ENCODE results near the gene KCNG3.

The KCNG3 gene, protein sequence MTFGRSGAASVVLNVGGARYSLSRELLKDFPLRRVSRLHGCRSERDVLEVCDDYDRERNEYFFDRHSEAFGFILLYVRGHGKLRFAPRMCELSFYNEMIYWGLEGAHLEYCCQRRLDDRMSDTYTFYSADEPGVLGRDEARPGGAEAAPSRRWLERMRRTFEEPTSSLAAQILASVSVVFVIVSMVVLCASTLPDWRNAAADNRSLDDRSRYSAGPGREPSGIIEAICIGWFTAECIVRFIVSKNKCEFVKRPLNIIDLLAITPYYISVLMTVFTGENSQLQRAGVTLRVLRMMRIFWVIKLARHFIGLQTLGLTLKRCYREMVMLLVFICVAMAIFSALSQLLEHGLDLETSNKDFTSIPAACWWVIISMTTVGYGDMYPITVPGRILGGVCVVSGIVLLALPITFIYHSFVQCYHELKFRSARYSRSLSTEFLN

DNA sequence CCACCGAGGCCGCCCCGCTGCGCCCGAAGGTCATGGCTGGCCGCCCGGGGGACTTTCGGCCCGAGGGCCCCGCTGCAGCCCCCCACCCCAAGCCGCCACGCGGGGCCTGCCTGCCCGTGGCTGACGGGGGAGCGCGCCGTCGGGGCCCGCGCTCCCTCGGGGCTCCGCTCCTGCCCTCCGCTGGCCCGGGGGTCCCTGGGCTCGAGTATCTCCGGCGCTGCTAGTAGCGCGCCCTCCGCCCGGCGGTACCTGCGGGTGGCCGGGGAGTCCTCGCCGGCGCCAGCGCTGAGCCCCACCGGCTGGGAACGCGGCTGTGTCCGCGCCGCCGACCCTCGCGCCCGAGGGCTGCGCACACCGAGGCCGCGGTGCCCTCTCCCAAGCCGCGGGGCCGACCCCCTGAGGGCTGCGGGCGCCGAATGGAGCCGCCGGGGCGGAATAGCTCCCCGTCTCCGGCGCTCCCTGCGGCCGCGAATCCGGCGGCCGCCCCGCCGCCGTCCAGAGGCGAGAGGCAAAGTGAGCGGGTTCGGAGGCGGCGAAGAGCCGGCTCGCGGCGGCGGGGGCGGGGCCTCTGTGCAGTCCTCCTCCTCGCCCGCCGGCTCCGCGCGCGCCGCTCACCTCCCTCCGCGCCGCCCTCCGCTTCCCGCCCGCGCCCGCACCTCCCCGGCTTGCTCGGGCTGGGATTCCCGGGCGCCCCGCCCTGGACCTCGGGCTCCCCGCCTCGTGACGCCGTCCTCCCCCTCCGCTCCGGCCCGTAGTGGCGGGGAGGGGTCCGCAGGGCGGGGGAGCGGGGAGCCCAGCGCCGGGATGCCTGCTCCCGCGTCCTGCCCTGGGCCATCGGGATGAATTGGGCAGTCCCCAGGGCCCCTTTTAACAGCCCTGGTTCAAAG lies at the start of gene KCNG3:
KCNG3 (minus strand) TSS at position 515 of the 887 bp plus-strand sequence; CDS start at position 34, 481 bp downstream.
- DNase-seq (ENCODE audit: low read depth) = peak; percentile 67

DNA sequence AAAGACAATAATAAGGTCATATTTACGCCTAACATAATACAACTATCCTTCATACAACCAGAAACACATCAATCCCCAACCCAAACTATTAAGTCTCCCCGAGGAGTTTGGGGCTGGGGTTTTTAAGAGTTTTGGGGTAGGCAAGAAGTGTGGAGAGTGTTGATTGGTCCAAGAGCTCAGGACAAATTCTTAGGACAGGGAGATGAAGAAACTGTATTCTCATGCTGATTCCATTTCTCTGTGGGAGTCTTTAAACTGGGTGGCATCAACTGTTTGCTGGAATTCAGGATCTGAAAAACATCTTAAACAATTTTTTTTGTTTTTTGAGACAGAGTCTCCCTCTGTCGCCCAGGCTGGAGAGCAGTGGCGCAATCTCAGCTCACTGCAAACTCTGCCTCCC lies 49.1 kb upstream of the KCNG3 start:
- DNase-seq (ENCODE audit: low read depth) = no peak

DNA sequence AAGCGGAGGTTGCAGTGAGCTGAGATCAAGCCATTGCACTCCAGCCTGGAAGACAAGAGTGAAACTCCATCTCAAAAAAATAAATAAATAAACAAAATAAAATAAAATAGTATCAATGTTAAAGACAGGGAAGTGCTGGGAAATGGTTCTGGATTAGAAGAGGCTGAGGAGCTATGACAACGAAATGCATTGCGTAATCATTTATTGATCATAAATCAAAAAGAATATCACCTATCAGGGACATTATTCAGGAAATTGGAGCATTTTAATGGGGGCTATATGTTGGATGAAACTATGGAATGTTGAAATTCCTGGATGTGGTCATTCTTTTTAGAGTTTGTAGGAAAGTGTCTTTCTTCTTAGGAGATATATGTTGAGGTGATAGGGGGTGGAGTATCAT lies 43.7 kb upstream of the KCNG3 start:
- no peak for DNase-seq (ENCODE audit: low read depth)

DNA sequence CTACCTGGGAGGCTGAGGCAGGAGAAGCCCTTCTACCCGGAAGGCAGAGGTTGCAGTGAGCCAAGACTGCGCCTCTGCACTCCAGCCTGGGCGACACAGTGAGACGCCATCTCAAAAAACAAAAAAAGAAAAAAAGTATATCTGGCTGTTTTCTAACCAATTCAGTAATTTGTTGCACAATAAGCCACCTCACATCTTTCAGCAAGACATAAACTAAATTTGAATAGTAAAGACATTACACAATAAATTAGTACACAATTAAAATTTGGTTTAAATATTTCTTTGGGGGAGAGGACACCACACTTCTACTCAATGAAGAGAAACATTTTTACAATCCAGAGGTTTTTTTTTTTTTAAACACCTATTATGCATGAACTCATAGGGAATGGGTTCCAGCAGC lies 38.6 kb upstream of the KCNG3 start:
- no peak for DNase-seq (ENCODE audit: low read depth)

DNA sequence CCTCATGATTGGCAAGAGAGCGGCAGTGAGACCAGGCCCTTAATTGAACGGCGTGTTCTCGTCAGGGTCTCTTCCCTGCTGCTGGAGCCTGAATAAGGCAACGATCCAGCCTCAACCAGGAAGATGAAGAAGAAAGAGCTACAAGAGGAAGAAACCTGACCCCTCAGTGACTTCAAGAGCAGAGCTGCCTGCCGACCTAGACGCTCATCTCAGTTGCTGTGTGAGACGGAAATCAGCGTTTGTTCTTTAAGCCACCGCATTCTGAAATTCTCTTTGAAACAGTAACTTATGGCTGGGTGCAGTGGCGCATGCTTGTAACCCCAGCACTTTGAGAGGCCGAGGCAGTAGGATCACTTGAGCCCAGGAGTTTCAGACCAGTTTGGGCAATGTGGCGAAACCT lies 29.6 kb upstream of the KCNG3 start:
- peak; percentile 26 for DNase-seq (ENCODE audit: low read depth)

DNA sequence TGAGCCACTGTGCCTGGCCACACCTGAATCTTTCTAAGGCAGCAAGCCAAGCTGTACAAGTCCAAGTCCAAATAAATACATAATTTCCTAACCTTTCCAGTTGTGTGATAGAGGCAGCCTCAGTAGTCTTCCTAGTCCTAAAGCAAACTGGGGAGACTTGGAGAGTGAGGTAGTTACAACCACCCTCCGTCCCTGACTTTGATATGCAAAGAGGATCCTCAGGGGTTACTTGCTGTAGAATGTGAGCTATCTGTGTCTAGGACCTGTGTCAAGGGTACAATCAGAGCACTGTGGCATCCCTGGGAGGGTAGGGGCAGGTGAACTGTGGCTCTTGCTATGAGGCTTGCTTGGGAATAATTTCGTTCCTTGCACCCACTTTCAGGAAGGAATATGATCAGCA lies 28.3 kb upstream of the KCNG3 start:
- DNase-seq (ENCODE audit: low read depth) = no peak

DNA sequence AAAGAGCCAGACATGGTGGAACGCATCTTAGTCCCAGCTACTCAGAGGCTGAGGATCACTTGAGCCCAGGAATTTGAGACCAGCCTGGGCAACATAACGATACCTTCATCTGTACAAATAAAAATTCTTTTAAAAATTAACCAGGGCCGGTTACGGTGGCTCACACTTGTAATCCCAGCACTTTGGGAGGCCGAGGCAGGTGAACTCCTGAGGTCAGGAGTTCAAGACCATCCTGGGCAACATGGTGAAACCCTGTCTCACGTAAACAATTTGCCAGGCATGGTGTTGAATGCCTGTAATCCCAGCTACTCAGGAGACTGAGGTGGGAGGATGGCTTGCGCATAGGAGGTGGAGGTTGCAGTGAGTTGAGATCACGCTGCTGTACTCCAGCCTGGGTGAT lies 25.8 kb upstream of the KCNG3 start:
- DNase-seq (ENCODE audit: low read depth) = no peak

DNA sequence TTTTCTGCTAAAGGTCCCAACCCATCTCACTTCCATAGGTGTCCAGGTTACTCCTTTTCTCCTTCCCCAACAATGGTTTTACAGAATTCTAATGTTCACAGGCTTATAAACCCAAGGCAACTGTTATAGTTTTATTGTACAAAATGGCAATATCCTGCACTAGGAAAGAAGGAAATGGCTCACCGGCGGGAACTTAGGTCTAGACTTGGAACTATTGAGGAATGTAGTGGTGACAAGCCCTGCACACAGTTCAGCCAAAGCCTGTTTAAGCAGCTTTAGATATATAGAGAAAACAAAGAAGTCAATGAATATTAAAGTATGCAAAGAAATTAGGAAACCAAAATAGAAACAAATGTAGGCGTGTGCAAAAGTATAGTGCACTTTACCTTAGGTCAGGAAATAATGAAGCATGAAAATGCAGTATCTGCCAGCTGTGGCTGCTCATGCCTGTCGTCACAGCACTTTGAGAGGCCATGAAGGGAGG lies 22.7 kb upstream of the KCNG3 start:
- DNase-seq (ENCODE audit: low read depth) = no peak

DNA sequence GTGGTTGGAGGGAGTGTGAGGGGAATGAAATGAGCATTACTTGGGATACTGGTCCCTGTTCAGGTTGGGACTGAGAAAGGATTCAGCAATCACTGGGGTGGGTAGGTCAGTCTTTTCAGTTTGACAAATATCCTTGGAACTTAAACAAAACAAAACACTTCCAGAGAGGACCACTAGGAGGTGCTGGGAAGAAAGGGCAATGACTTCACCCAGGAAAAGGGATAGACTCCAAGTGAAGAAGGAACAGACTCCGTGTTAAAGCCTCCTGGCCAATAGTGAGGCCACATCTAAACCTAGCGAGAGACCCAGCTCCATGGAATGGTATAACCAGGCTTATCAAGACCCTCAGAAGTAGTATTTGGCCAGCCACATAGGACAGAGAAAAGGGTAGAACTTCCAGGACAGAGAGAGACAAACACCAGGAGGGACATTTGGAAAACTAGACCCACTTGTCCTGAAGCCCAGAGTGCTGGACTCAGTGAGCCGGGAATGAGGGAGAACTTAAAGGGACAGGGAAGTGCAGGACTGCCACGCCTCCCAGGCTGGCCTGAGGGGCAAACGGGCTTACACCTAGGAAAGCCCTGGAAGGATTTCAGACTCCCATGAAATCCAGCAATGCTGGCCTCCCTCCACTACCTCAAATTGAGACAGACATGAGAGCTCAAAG lies 19.6 kb upstream of the KCNG3 start:
- DNase-seq (ENCODE audit: low read depth) = peak; percentile 70

DNA sequence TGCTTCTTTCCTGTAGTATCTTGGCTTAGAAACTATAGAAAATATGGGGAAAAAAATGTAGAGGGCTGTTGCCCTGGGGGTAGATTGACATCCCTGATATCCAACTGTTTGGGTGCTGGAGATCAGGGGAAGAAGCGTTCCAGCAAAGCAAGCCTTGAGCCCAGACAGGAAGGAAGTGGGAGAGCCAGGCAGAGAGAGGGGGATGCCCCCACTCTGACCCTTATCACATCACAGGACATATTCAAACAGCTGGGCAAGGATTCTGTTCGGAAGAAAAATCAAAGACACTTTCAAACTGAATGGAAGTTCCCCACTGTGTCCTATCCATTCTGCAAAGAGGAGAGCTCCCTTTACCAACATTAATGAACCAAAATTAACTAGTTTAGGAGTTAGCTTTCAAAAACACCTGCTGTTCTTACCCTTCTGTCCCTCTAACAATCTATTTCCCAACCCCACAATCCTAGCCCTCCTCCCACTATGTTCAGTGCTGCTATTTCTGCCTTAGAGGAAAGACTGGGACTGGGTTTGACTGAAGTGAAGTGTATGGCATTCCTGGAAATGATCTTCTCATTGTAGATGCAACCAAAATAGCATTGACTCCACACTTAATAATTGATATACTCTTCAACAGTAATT lies 16.9 kb upstream of the KCNG3 start:
- DNase-seq (ENCODE audit: low read depth) = peak; percentile 59

DNA sequence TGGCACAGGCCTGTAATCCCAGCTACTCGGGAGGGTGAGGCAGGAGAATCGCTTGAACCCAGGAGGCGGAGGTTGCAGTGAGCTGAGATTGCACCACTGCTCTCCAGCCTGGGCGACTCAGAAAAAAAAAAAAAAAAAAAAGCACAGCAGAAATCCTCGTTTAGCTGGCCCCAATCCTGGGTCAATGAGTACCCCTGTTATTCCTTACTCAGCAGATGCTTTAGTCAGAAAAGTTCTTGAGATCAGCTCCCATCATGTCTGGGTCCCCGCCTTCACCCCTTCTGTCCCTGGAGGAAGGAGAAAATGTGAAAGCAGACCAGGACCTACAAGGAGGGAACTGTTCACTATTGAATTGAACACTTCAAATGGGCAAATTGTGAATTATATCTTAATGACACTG lies 16.4 kb upstream of the KCNG3 start:
- DNase-seq (ENCODE audit: low read depth) = no peak

DNA sequence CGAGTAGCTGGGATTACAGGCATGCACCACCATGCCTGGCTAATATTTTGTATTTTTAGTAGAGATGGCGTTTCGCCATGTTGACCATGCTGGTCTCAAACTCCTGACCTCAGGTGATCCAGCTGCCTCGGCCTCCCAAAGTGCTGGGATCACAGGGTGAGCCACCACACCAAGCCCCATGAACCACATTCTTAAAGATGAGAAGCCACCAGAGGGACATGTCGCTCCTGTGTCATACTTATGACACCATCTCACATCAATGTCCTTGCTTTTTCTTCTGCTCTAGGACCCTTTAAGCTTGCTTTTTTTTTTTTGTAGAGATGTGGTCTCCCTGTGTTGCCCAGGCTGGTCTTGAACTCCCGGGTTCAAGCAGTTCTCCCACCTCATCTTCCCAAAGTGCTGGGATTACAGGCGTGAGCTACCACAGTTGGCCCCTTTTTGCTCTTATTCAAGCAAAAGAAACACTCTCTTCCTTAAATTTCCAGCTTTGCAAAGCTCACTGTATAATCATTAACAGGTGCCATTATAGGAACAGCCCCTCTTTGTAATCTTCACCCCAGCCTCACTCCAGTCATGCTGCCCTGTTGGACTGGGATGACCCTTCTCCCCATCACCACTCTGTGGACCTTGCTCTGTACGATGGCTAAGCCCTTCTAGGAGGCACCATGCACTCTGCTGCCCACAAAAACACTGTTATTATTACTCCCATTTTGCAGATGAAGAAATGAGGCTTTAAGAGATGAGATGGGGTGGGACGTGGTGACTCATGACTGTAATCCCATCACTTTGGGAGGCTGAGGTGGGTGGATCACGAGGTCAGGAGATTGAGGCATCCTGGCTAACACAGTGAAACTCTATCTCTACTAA lies 10.8 kb upstream of the KCNG3 start:
- DNase-seq (ENCODE audit: low read depth) = no peak

DNA sequence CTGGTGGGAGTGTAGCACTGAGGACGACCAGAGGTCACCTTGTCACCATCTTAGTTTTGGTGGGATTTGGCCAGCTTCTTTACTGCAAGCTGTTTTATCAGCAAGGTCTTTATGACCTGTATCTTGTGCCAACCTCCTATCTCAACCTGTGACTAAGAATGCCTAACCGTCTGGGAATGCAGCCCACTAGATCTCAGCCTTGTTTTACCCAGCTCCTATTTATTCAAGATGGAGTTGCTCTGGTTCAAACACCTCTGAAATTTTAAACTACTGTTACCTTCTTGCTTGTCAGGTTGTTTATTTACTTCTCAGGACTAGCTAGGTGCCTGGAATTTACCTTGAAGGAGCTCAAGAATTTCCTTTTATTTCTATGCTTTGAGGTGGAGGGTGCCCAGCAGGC lies 9.5 kb upstream of the KCNG3 start:
- no peak for DNase-seq (ENCODE audit: low read depth)

DNA sequence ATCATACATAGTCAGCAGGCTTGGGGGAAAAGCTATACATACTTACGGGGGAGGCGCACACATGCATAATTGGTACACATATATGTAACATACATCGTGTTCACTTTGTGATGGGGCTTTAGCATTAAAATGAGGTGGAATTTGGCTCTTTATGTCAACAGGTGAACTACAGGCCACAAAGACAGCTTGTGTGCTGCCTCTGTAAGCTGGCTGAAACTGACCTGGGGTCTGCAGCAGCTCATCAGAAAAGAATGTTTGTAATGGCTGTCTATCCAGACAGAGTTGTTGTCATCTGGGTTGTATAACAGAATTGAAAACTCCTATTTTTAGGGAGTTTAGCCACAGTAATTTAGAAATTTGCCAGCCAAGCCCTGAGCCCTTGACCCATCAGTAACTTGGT lies 4.7 kb upstream of the KCNG3 start:
- DNase-seq (ENCODE audit: low read depth) = peak; percentile 21

DNA sequence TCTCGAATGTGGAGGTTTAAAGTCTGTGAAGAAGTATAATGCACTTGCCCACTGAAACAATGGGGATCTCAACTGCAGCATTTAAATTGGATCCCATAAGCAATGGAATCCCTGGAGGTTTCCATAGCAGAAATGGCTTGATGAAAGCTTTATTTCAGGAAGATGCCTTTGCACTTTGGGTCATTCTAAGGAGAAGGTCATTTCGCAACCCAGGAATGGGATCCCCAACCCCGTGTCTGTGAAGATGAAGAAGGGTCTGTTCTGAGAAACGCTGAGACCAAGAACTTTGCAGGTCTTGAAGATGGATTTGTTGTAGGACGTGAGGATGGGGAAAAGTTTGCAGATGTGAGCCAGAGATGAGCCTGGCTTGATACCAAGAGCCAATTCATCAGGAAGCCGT lies 1.8 kb upstream of the KCNG3 start:
- no peak for DNase-seq (ENCODE audit: low read depth)

DNA sequence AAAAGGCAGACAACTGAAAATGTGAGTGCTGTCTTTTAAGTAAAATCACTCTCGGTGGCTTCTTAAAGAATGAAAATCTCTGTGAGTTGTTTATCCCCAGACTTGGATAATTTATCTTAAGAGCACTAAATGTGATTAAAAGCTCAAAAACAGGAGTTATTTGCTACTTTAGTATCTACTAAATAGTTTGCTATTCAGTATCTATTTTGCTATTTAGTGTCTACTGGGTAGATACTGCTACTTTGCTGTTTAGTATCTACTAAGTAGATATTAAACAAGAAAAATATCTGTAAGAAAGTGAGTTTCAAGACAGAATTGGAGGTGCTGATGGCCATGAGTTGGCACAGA lies 1.4 kb upstream of the KCNG3 start:
- no peak for DNase-seq (ENCODE audit: low read depth)

DNA sequence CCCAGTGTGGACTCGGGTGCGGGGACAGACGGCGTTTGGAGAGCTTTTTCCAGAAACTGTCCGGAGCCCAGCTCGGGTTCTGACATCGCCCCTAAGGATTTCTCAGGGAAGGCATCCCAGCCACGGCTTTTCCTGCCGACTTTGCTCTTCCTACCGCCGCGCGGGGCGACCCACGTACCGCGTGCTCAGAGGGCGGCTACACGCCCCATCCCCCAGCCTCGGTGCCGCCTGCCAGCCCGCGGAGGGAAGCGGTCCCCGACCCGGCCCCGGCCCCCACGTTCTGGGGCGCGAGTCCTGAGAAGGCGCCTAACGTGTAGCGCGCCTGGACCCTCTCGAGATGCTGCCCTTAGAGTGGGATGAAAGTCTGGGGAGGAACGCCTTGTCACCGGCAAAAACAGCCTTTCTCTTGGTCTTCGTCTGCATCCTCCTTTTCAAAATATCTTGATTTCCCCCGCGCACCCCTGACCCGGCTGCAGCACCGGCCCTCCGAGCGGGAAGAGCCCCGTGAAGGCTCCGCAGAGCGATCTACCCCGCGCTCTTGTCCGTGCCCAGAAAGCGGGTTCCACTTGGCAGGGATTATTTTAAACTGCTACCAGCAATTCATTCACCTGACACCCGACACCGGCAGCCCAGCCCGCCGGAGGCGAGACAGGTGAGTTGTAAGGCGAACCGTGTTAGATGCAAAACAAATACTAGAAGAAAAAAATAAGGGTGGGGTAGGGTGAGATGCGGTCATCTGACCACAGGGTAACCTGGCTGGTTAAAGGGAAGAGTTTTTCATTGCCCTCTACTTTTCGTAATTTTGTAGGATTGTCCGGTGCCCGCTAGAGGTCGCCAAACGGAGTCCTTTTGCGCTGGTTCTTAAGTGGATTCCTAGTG lies 812 bp upstream of the KCNG3 start:
- peak; percentile 81 for DNase-seq (ENCODE audit: low read depth)

DNA sequence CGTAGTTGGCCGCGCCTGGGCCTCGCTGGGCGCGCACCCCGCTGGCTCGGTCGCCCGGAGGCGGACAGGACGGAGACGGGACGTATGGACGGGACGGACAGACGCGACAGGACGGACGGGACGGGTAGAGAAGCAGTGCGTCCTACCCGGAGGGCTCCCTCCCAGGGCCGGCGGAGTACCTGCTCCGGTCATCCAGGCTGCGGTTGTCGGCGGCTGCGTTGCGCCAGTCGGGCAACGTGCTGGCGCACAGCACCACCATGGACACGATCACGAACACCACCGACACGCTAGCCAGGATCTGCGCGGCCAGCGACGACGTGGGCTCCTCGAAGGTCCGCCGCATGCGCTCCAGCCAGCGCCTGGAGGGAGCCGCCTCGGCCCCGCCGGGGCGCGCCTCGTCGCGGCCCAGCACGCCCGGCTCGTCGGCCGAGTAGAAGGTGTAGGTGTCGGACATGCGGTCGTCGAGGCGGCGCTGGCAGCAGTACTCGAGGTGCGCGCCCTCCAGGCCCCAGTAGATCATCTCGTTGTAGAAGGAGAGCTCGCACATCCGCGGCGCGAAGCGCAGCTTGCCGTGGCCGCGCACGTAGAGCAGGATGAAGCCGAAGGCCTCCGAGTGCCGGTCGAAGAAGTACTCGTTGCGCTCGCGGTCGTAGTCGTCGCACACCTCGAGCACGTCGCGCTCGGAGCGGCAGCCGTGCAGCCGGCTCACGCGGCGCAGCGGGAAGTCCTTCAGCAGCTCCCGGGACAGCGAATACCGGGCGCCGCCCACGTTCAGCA lies 903 bp downstream of the KCNG3 start:
- peak; percentile 21 for DNase-seq (ENCODE audit: low read depth)

DNA sequence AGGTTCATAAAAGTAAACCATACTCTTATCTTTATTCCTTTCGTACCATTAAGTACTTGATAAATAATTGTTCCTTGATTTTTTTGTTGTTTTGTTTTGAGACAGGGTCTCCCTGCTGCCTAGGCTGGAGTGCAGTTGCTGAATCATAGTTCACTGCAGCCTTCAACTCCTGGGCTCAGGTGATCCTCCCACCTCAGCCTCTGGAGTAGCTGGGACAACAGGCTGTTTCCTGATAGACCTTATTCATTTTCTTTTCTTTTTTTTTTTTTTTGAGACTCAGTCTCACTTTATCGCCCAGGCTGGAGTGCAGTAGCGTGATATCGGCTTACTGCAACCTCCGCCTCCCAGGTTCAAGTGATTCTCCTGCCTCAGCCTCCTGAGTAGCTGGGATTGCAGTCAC lies 5.5 kb downstream of the KCNG3 start:
- no peak for DNase-seq (ENCODE audit: low read depth)
